ENCODE data around the gene PTPN3. TPM values are rescaled to one million over a fixed set of nuclear protein-coding genes. Genes with fewer than 3 reads are reported as not detected.
"Not testable (repeated sequence)": the region's sequence is repeated elsewhere in the genome, so short reads cannot be mapped to it uniquely, and the experiment has no call there.

Gene PTPN3
- total RNA-seq, 2 donors from 2014 or later: not detected

GRCh38 chr9:109355564-109356297, 142.4 kb downstream of the PTPN3 start:
- DNase-seq (no peak), ATAC-seq (no peak)
- Mint-ChIP-seq H3K36me3 (ENCODE audit: low read depth) (no peaks in the 10 kb centered on the region), H3K27me3 (peaks cover 15% of the 10 kb centered on the region), H3K27ac (no peak overlapping the region), H3K4me3 (no peak overlapping the region), H3K4me1 (no peaks in the 10 kb centered on the region)
- H3K9me3 ChIP-seq (ENCODE audit: control insufficient read depth, low read length, poor library complexity, severe bottlenecking): no peaks in the 10 kb centered on the region

GRCh38 chr9:109354190-109354589, 143.9 kb downstream of the PTPN3 start:
- no peaks in the 10 kb centered on the region for H3K4me1 Mint-ChIP-seq
- no peak overlapping the region for H3K4me3 Mint-ChIP-seq
- DNase-seq (no peak), ATAC-seq (no peak)
- H3K27me3 Mint-ChIP-seq: peaks cover 16% of the 10 kb centered on the region
- no peak overlapping the region for H3K27ac Mint-ChIP-seq
- no peaks in the 10 kb centered on the region for H3K36me3 Mint-ChIP-seq (ENCODE audit: low read depth)
- no peaks in the 10 kb centered on the region for H3K9me3 ChIP-seq (ENCODE audit: control insufficient read depth, low read length, poor library complexity, severe bottlenecking)

GRCh38 chr9:109351032-109351431, 147.1 kb downstream of the PTPN3 start:
- Mint-ChIP-seq H3K36me3 (ENCODE audit: low read depth) (no peaks in the 10 kb centered on the region), H3K27me3 (peaks cover 19% of the 10 kb centered on the region), H3K4me3 (no peak overlapping the region), H3K27ac (no peak overlapping the region), H3K4me1 (no peaks in the 10 kb centered on the region)
- ATAC-seq (no peak), DNase-seq (no peak)
- H3K9me3 ChIP-seq (ENCODE audit: control insufficient read depth, low read length, poor library complexity, severe bottlenecking): no peaks in the 10 kb centered on the region

GRCh38 chr9:109349421-109349846, 148.7 kb downstream of the PTPN3 start:
- H3K27ac Mint-ChIP-seq: no peak overlapping the region
- ATAC-seq: no peak
- no peaks in the 10 kb centered on the region for H3K9me3 ChIP-seq (ENCODE audit: control insufficient read depth, low read length, poor library complexity, severe bottlenecking)

DNA sequence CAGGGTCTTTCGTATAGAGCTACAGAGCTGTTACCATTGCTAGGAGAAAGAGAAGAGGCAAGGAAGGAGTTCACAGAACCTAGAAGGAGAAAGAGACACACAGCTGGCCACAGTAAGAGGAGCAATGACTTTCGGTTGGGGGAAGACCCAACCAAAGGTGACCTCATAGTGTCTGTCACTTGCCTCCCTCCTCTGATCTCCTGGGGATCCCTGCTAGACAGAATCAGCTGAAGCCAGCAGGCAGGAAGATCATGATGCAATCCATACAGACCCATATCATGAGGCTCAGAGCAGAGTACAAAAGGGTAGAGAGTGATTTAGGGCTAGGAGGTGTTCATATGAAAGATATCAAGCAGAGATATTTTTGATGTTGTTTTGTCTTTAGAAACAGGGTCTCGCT, 151.2 kb downstream of the PTPN3 start:
- no peak for ATAC-seq

More at GRCh38 chr9:109349421-109349846, 148.7 kb downstream of the PTPN3 start:
- Mint-ChIP-seq H3K27me3 (peaks cover 19% of the 10 kb centered on the region), H3K4me1 (no peaks in the 10 kb centered on the region), H3K4me3 (no peak overlapping the region), H3K36me3 (ENCODE audit: low read depth) (no peaks in the 10 kb centered on the region)
- no peak for DNase-seq

DNA sequence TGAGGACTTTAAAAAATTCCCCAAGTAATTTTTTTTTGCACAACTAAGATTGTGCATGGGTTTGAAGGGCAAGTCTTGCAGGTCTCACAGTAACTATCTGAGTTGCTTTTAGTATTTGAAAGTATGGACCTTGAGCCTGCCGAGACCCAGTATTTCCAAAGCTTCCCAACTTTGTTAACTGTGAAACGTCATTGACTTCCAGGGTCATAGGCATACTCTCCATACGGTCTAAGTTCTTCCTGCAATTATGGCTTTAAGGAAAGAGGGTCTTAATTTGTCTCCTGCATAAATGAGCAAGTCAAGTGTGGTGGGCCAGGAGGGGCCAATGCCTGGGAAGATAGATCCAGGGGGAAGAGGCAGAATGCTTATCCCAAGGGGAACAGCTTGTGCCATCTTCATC, 153.2 kb downstream of the PTPN3 start:
- H3K27me3 Mint-ChIP-seq: peaks cover 20% of the 10 kb centered on the region
- no peak overlapping the region for H3K27ac Mint-ChIP-seq
- no peaks in the 10 kb centered on the region for H3K36me3 Mint-ChIP-seq (ENCODE audit: low read depth)
- no peak for ATAC-seq
- DNase-seq: no peak
- H3K9me3 ChIP-seq (ENCODE audit: control insufficient read depth, low read length, poor library complexity, severe bottlenecking): no peaks in the 10 kb centered on the region
- no peak overlapping the region for H3K4me3 Mint-ChIP-seq
- no peaks in the 10 kb centered on the region for H3K4me1 Mint-ChIP-seq

More for the DNA sequence above, 151.2 kb downstream of the PTPN3 start:
- H3K36me3 Mint-ChIP-seq (ENCODE audit: low read depth): no peaks in the 10 kb centered on the region
- H3K27me3 Mint-ChIP-seq: peaks cover 25% of the 10 kb centered on the region
- H3K4me1 Mint-ChIP-seq: no peaks in the 10 kb centered on the region
- no peak overlapping the region for H3K27ac Mint-ChIP-seq
- H3K9me3 ChIP-seq (ENCODE audit: control insufficient read depth, low read length, poor library complexity, severe bottlenecking): no peaks in the 10 kb centered on the region
- H3K4me3 Mint-ChIP-seq: no peak overlapping the region
- DNase-seq: no peak

GRCh38 chr9:109342878-109343277, 155.2 kb downstream of the PTPN3 start:
- Mint-ChIP-seq H3K27me3 (peaks cover 20% of the 10 kb centered on the region), H3K4me3 (no peak overlapping the region), H3K36me3 (ENCODE audit: low read depth) (no peaks in the 10 kb centered on the region), H3K27ac (no peak overlapping the region), H3K4me1 (no peaks in the 10 kb centered on the region)
- DNase-seq (no peak), ATAC-seq (no peak)
- no peaks in the 10 kb centered on the region for H3K9me3 ChIP-seq (ENCODE audit: control insufficient read depth, low read length, poor library complexity, severe bottlenecking)

DNA sequence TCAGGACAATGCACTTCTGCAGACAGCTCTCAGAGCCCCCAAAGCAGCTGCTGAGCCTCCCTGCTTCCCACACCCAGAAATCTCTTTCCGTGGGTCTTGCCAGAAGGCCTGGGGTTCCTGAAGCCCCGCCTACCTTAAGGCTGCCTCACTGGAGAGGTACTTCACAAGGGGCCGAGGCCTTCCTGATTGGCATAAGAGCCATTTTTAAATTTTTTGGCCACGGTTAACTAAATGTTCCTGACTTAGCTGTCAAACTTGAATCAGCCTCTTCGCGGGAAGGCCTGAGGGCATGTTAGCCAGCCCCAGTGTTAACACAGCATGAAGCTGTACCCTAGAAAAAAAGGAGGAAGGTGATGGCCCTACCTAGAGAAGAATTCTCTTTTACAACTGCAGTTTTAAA, 156.5 kb downstream of the PTPN3 start:
- peaks cover 14% of the 10 kb centered on the region for H3K27me3 Mint-ChIP-seq
- ATAC-seq: no peak
- H3K36me3 Mint-ChIP-seq (ENCODE audit: low read depth): no peaks in the 10 kb centered on the region
- H3K4me1 Mint-ChIP-seq: no peaks in the 10 kb centered on the region
- H3K4me3 Mint-ChIP-seq: no peak overlapping the region
- DNase-seq: no peak
- no peak overlapping the region for H3K27ac Mint-ChIP-seq
- no peaks in the 10 kb centered on the region for H3K9me3 ChIP-seq (ENCODE audit: control insufficient read depth, low read length, poor library complexity, severe bottlenecking)

GRCh38 chr9:109340979-109341378, 157.1 kb downstream of the PTPN3 start:
- H3K4me1 Mint-ChIP-seq; H3K36me3 Mint-ChIP-seq (ENCODE audit: low read depth); ATAC-seq; H3K4me3 Mint-ChIP-seq; H3K9me3 ChIP-seq (ENCODE audit: control insufficient read depth, low read length, poor library complexity, severe bottlenecking); DNase-seq; H3K27ac Mint-ChIP-seq: not testable (repeated sequence)
- H3K27me3 Mint-ChIP-seq: peaks cover 12% of the 10 kb centered on the region

DNA sequence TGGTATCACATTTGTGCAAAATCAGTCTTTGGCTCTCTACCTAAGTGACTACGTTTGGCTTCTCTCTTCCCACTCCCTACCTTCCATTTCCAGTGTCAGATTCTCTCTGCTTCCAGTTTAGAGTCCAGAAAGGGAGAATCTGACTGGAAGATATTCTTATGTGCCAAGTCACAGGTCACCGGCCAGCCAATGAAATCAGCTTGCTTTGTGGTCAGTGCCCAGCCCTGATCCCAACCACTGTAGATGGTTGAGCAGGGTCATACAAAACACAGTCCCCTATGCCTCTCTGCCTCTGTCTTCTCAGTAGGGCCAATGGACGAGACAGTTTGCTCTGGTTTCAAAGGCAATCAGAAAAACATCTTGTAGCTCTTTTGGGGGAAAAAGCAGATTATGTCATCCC, 161.7 kb downstream of the PTPN3 start:
- Mint-ChIP-seq H3K4me1 (peaks cover 2% of the 10 kb centered on the region), H3K4me3 (no peak overlapping the region), H3K27ac (no peak overlapping the region), H3K36me3 (ENCODE audit: low read depth) (no peaks in the 10 kb centered on the region), H3K27me3 (peaks cover 21% of the 10 kb centered on the region)
- DNase-seq (no peak), ATAC-seq (no peak)
- H3K9me3 ChIP-seq (ENCODE audit: control insufficient read depth, low read length, poor library complexity, severe bottlenecking): no peaks in the 10 kb centered on the region

GRCh38 chr9:109335929-109336328, 162.2 kb downstream of the PTPN3 start:
- no peaks in the 10 kb centered on the region for H3K9me3 ChIP-seq (ENCODE audit: control insufficient read depth, low read length, poor library complexity, severe bottlenecking)
- ATAC-seq: no peak
- H3K36me3 Mint-ChIP-seq (ENCODE audit: low read depth): no peaks in the 10 kb centered on the region

GRCh38 chr9:109335121-109335520, 163.0 kb downstream of the PTPN3 start:
- no peaks in the 10 kb centered on the region for H3K9me3 ChIP-seq (ENCODE audit: control insufficient read depth, low read length, poor library complexity, severe bottlenecking)
- Mint-ChIP-seq H3K36me3 (ENCODE audit: low read depth) (no peaks in the 10 kb centered on the region), H3K27ac (no peak overlapping the region), H3K27me3 (peaks cover 27% of the 10 kb centered on the region), H3K4me3 (no peak overlapping the region), H3K4me1 (peaks cover 2% of the 10 kb centered on the region)
- DNase-seq: no peak
- no peak for ATAC-seq

More at GRCh38 chr9:109335929-109336328, 162.2 kb downstream of the PTPN3 start:
- peaks cover 26% of the 10 kb centered on the region for H3K27me3 Mint-ChIP-seq
- H3K27ac Mint-ChIP-seq: no peak overlapping the region
- peaks cover 2% of the 10 kb centered on the region for H3K4me1 Mint-ChIP-seq
- DNase-seq: no peak
- H3K4me3 Mint-ChIP-seq: no peak overlapping the region

GRCh38 chr9:109331353-109331752, 166.8 kb downstream of the PTPN3 start:
- Mint-ChIP-seq H3K36me3 (ENCODE audit: low read depth) (no peaks in the 10 kb centered on the region), H3K4me3 (no peak overlapping the region), H3K27me3 (peaks cover 44% of the 10 kb centered on the region), H3K4me1 (peaks cover 2% of the 10 kb centered on the region), H3K27ac (no peak overlapping the region)
- H3K9me3 ChIP-seq (ENCODE audit: control insufficient read depth, low read length, poor library complexity, severe bottlenecking): no peaks in the 10 kb centered on the region
- ATAC-seq (no peak), DNase-seq (no peak)

DNA sequence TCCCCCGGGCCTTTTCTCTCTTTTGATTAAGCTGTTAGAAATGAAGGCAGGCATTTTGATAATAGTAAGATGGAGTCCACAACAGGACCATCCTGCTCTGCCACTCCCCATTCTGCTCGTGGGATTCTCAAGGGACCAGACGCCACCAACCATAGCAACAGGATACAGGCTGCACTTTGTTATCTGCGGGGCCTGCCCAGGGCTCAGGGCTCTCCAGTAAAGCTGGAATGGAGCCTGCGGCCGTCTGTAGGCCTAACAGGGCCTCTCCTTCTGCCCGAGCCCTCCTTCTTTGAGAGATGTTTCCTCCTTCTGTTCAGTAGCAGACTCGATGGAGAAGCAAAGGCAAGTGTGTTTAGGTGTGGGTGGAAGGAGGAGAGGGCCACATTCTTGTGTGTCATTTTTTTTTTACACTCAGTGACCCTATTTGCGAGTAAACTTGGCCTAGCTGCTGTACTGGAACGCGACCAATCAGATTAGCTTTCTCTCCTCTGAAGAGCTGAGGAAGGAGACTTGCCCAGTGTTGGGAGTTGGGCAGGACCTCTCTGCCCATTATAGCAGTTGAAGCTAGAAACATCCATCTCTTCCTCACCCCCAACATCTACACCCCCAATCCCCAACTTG, 168.4 kb downstream of the PTPN3 start:
- Mint-ChIP-seq H3K27ac (no peak overlapping the region), H3K4me3 (no peak overlapping the region), H3K27me3 (peaks cover 46% of the 10 kb centered on the region), H3K4me1 (peaks cover 2% of the 10 kb centered on the region), H3K36me3 (ENCODE audit: low read depth) (no peaks in the 10 kb centered on the region)
- H3K9me3 ChIP-seq (ENCODE audit: control insufficient read depth, low read length, poor library complexity, severe bottlenecking): no peaks in the 10 kb centered on the region
- ATAC-seq (no peak), DNase-seq (no peak)

Data from T-helper 17 cell (primary cell).